HG03342 (cell line): ENCODE data around the gene DCST2.

Experiments used
- ATAC-seq: cut with Tn5 transposase; IDR thresholded peaks from one replicate; pipeline ENCODE4 v1.9.1; 2021; ENCODE audit warnings: mild to moderate bottlenecking, moderate library complexity; ENCODE audit not compliant: unreplicated experiment

The DCST2 gene

GRCh38 chr1:155012026-155012546 lies 21.5 kb downstream of the DCST2 start:
- no peak for ATAC-seq

GRCh38 chr1:155011437-155012025 lies 22.1 kb downstream of the DCST2 start:
- no peak for ATAC-seq

- no peak for ATAC-seq
These were observed 22.6 kb downstream of the DCST2 start for GRCh38 chr1:155011004-155011416.

GRCh38 chr1:155010211-155010918 lies 23.2 kb downstream of the DCST2 start:
- no peak for ATAC-seq

- ATAC-seq, result no peak
These were observed 23.8 kb downstream of the DCST2 start for GRCh38 chr1:155009742-155010141.

- ATAC-seq, result no peak
These were observed 24.3 kb downstream of the DCST2 start for GRCh38 chr1:155009221-155009711.

GRCh38 chr1:155008015-155008941 lies 25.3 kb downstream of the DCST2 start:
- no peak for ATAC-seq

- no peak for ATAC-seq
These were observed 26.2 kb downstream of the DCST2 start for GRCh38 chr1:155007251-155007828.

- no peak for ATAC-seq
These were observed 26.9 kb downstream of the DCST2 start for GRCh38 chr1:155006601-155007101.

- ATAC-seq, result no peak
These were observed 28.2 kb downstream of the DCST2 start for GRCh38 chr1:155005076-155006011.

- no peak for ATAC-seq
These were observed 29.1 kb downstream of the DCST2 start for GRCh38 chr1:155004352-155005075.

GRCh38 chr1:155003766-155004351 lies 29.7 kb downstream of the DCST2 start:
- ATAC-seq, result no peak

GRCh38 chr1:155003227-155003765 lies 30.3 kb downstream of the DCST2 start:
- no peak for ATAC-seq

- ATAC-seq, result no peak
These were observed 30.9 kb downstream of the DCST2 start, which contains the start of gene ZBTB7B for GRCh38 chr1:155002464-155003226. Gene ZBTB7B (plus strand): TSS chr1:155002802. CDS start chr1:155014661, 11,859 bp downstream.

GRCh38 chr1:155001675-155002463 lies 31.7 kb downstream of the DCST2 start:
- peak; percentile 52 for ATAC-seq

GRCh38 chr1:155001425-155001674 lies 32.2 kb downstream of the DCST2 start:
- peak; percentile 19 for ATAC-seq
